ENCODE data around the gene TPST2. TPM values are rescaled to one million over a fixed set of nuclear protein-coding genes. Genes with fewer than 3 reads are reported as not detected.
A peak's percentile ranks its signal among the peaks of the same experiment; 100 is the strongest.

TPST2 gene
- total RNA-seq, 2 experiments from 2014 or later = 7.2 to 7.4 TPM

GRCh38 chr22:26612652-26613051, 22.7 kb upstream of the TPST2 start:
- DNase-seq (no peak), ATAC-seq (ENCODE audit: poor library complexity) (no peak)
- ChIA-PET POLR2A (no interaction called here), CTCF (no interaction called here)
- Histone ChIP-seq H3K27me3 (ENCODE audit: control insufficient read depth in 1 of 2, insufficient read depth in 2 of 2, low read length in 2 of 2) (no peaks in the 10 kb centered on the region), H3K4me3 (ENCODE audit: low read length) (no peak overlapping the region), H3K9me3 (ENCODE audit: control insufficient read depth in 1 of 2, insufficient read depth in 1 of 2, low read length in 2 of 2) (no peaks in the 10 kb centered on the region), H3K4me1 (ENCODE audit: insufficient read depth, low read length) (peaks cover 22% of the 10 kb centered on the region), H3K36me3 (ENCODE audit: insufficient read depth, low read length) (no peaks in the 10 kb centered on the region), H3K27ac (ENCODE audit: low read depth in 1 of 2, low read length in 2 of 2) (no peak overlapping the region)
- no peak for TF ChIP-seq CTCF (IDR thresholded peaks at IDR 0.05)
- Mint-ChIP-seq H3K27me3 (no peaks in the 10 kb centered on the region), H3K27ac (no peak overlapping the region), H3K4me1 (ENCODE audit: low read depth) (peaks cover 9% of the 10 kb centered on the region), H3K4me3 (no peak overlapping the region), H3K9me3 (no peaks in the 10 kb centered on the region), H3K36me3 (ENCODE audit: low read depth) (no peaks in the 10 kb centered on the region)
- intact Hi-C loops (cut with DNase I, micrococcal nuclease) = no loop called here

GRCh38 chr22:26610996-26611395, 21.1 kb upstream of the TPST2 start:
- POLR2A ChIA-PET = interaction anchor here (0.7 to 1.1 kb wide), 2 partner anchors 17 to 33 kb away, joined by 3 to 4 read pairs; no protein-coding TSS in a partner anchor
- Histone ChIP-seq H3K4me3 (ENCODE audit: low read length) (no peak overlapping the region), H3K36me3 (ENCODE audit: insufficient read depth, low read length) (no peaks in the 10 kb centered on the region), H3K4me1 (ENCODE audit: insufficient read depth, low read length) (peaks cover 22% of the 10 kb centered on the region), H3K9me3 (ENCODE audit: control insufficient read depth in 1 of 2, insufficient read depth in 1 of 2, low read length in 2 of 2) (no peaks in the 10 kb centered on the region), H3K27me3 (ENCODE audit: control insufficient read depth in 1 of 2, insufficient read depth in 2 of 2, low read length in 2 of 2) (no peaks in the 10 kb centered on the region), H3K27ac (ENCODE audit: low read depth in 1 of 2, low read length in 2 of 2) (no peak overlapping the region)
- DNase-seq (no peak), ATAC-seq (ENCODE audit: poor library complexity) (no peak)
- Mint-ChIP-seq H3K9me3 (no peaks in the 10 kb centered on the region), H3K27ac (no peak overlapping the region), H3K4me3 (no peak overlapping the region), H3K27me3 (no peaks in the 10 kb centered on the region), H3K4me1 (ENCODE audit: low read depth) (peaks cover 9% of the 10 kb centered on the region), H3K36me3 (ENCODE audit: low read depth) (no peaks in the 10 kb centered on the region)
- no peak for TF ChIP-seq CTCF (IDR thresholded peaks at IDR 0.05)
- intact Hi-C loops (cut with DNase I, micrococcal nuclease) = no loop called here
- CTCF ChIA-PET = no interaction called here

GRCh38 chr22:26610072-26610958, 20.4 kb upstream of the TPST2 start:
- H3K27ac Mint-ChIP-seq = no peak overlapping the region
- H3K4me1 Mint-ChIP-seq (ENCODE audit: low read depth) = peaks cover 9% of the 10 kb centered on the region
- H3K27me3 Mint-ChIP-seq = no peaks in the 10 kb centered on the region
- intact Hi-C loops (cut with DNase I, micrococcal nuclease) = no loop called here
- ATAC-seq (ENCODE audit: poor library complexity) (no peak), DNase-seq (peak in 6 of 14 experiments; percentile 2 to 80 (median 40))
- ChIA-PET CTCF (no interaction called here), POLR2A (interaction anchor here (0.7 to 1.1 kb wide), 2 partner anchors 16 to 34 kb away, joined by 3 to 4 read pairs; no protein-coding TSS in a partner anchor)
- Histone ChIP-seq H3K4me1 (ENCODE audit: insufficient read depth, low read length) (peaks cover 22% of the 10 kb centered on the region), H3K4me3 (ENCODE audit: low read length) (no peak overlapping the region), H3K27ac (ENCODE audit: low read depth in 1 of 2, low read length in 2 of 2) (peak overlapping the region in 1 of 2 donors; percentile 23), H3K27me3 (ENCODE audit: control insufficient read depth in 1 of 2, insufficient read depth in 2 of 2, low read length in 2 of 2) (no peaks in the 10 kb centered on the region), H3K36me3 (ENCODE audit: insufficient read depth, low read length) (no peaks in the 10 kb centered on the region), H3K9me3 (ENCODE audit: control insufficient read depth in 1 of 2, insufficient read depth in 1 of 2, low read length in 2 of 2) (no peaks in the 10 kb centered on the region)
- H3K4me3 Mint-ChIP-seq = no peak overlapping the region
- H3K9me3 Mint-ChIP-seq = no peaks in the 10 kb centered on the region
- no peaks in the 10 kb centered on the region for H3K36me3 Mint-ChIP-seq (ENCODE audit: low read depth)
- TF ChIP-seq CTCF (IDR thresholded peaks at IDR 0.05) = no peak
